GM12892 (cell line): ENCODE measurements around the gene P2RY12. TPM values are rescaled to one million over a fixed set of nuclear protein-coding genes. Genes with fewer than 3 reads are reported as not detected.

Source experiments
- DNase-seq: peaks from one replicate; pipeline ENCODE4 v3.0.0; 2011; ENCODE audit not compliant: insufficient read length
- FAIRE-seq: peaks from 2 replicates; lab custom pipeline; 2011; peaks lifted over from hg19 to GRCh38; lab: Jason Lieb, UNC
- POLR2A ChIP-seq: IDR thresholded peaks from 2 replicates; pipeline ENCODE4 v1.6.1; 2011; ENCODE audit warnings: low read depth, low read length, control low read depth
- POLR2AphosphoS5 ChIP-seq: IDR thresholded peaks from 2 replicates; pipeline ENCODE4 v1.6.1; 2011; ENCODE audit warnings: low read depth, low read length, control low read depth
- TAF1 ChIP-seq: IDR thresholded peaks from 2 replicates; pipeline ENCODE4 v1.6.1; 2011; ENCODE audit warnings: low read depth, mild to moderate bottlenecking, control low read depth, low read length, borderline replicate concordance
- polyA plus RNA-seq: library from polyadenylated mRNA; unstranded; fragments of >200 nt; gene quantifications from one replicate; pipeline ENCODE4 v1.2.1, GENCODE V29; 2012; ENCODE audit warnings: missing spikeins, inconsistent platforms; ENCODE audit not compliant: missing spikeins

Gene P2RY12
- polyA plus RNA-seq: 0.15 TPM

DNA sequence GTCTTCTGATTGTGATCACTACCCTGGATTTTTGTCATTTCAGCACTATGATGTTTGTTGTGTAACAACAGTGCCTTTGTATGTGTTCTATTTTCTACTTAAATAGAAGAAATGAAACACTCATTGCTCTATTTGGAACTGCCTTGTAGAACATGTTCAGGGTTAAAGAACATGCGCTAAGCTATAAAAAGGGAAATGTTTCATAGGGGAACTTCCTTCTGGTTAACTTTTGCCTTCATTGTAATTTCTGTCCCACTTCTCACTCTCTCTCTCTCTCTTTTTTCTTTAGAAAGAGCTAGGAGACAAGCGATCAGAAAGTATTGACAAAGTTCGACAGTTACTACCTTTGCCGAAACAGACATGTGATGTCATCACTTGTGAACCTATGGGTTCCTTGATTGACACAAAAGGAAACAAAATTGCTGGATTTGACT is at the start of gene P2RY12:
TSS of gene P2RY12 (minus strand) at position 13 of the 434 bp plus-strand sequence. CDS start 45,908 bp downstream, outside the sequence.
- peak; percentile 67 for FAIRE-seq
- no peak for TF ChIP-seq TAF1
- TF ChIP-seq POLR2AphosphoS5: no peak
- TF ChIP-seq POLR2A: no peak

DNA sequence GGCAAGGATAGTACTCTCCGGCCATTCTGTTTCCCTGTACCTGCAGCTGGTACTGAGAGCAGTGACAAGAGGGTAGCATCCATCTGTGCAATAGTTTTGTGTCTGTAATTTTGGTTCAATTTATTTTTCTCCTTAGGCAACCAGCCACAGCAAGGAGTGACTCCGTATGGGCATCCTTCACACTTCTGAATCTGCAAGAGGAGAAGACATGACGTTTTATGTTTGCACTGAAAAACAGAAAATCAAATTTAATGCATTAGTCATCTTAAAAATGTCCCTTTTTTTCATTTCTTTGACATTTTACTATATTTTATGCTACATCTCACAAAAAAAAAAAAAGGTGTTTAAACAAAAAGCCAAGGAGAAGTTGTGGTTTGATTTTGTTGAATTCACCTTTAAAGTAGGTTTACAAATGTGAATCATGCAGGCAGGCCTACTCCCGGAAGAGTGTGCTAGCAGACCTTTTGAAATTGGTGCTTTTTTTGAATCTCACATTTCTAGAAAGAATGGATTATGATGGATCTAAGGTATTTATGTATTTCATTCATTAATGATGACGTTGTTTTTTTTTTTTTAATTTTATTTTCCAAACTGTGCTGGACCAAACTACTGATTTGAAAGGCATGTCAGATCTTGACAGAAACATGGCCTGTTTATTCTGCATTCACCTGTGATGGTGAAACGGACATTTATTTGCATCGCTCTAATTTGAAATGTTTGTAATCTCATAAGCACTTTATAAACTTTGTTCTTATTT is 48.2 kb upstream of the P2RY12 start:
- DNase-seq (no peak), FAIRE-seq (no peak)
- TF ChIP-seq TAF1 (no peak), POLR2AphosphoS5 (no peak), POLR2A (no peak)

More for the DNA sequence above, at the start of gene P2RY12:
- no peak for DNase-seq

DNA sequence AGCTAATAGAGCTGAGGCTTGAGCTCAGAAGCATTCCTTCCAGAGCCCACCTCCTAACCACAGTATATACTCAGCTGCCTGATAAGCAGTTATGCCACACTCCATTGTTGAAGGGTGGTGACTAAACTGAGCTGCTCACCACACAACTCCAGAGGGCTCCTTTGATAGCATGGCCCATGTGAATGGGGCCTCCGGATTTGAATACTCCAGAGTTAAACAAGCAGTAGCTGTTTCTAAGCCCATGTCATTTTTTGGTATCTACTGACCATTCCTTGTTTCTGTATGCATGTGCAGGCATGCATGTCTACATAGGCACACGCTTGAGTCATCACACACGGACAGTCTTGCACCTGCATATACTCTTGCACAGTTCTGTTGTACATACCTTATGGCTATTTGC is 47.4 kb upstream of the P2RY12 start:
- no peak for DNase-seq
- peak; percentile 24 for FAIRE-seq
- TF ChIP-seq POLR2A: no peak

DNA sequence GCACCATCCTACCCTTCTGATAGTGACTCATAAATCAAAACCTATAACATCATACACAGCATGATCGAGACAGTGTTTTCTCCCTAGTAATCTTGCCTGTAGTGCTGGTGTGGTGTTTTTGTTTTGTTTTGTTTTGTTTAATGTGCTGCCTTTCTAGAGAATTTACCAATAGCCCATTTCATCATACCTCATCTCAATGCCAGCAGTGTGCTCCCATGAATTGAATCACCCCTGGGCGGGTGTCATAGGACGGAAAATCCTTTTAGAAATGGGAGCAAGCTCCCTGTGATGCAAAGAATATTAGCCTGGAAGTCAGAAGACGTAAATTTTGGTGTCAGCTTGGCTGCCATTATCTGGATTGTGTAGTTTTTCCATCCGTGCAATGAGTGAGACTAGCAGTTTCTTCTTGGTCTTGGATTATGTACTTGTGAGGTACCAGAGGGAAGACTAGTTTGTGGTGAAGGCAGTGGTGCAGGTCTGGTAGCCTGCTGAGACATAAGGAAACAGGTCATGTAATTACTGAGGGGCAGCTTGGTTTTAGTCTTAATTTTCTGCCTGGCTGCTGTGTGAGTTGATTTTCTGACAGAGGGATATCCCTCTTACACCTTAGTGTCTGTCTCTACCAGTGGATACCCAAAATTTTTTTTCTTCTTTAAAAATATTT is 46.4 kb upstream of the P2RY12 start:
- peak; percentile 84 for FAIRE-seq
- no peak for TF ChIP-seq POLR2A
- no peak for DNase-seq

DNA sequence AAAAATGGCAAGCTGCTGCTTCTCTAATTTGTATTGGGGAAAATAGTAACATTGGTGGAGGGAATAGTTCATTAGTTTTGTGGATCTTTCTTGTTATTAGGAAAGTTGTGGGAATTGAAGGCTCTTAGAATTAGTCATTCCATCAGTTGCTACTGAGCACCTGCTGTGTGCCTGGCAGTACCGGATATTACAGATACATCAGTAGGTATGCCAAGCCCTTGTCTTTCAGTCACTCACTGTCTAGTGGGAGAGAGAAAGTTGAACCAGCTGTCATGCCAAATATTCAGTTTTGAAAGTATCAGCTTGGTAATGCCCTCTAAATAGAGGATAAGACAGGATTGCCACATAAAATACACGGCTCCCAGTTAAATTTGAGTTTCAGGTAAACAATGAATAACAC is 43.8 kb upstream of the P2RY12 start:
- FAIRE-seq: no peak
- TF ChIP-seq POLR2AphosphoS5 (no peak), POLR2A (no peak), TAF1 (no peak)

DNA sequence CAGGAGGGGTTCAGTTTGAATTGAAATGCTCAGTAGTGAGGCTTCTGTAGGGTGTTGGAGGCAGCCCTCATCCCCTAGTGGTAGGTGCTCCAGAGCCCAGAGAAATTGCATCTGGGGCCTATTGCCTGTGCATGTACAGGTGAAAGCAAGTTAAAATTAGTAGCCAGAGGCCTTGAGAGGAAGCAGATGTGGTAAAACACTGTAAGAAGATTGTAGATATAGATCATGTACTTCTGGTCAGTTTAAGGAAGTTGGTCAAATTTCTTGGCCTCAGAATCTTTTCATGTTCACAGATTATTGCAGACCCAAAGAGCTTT is 41.7 kb upstream of the P2RY12 start:
- no peak for DNase-seq
- no peak for TF ChIP-seq POLR2AphosphoS5
- TF ChIP-seq TAF1: no peak
- no peak for TF ChIP-seq POLR2A
- FAIRE-seq: no peak

More for the DNA sequence above, 43.8 kb upstream of the P2RY12 start:
- no peak for DNase-seq

DNA sequence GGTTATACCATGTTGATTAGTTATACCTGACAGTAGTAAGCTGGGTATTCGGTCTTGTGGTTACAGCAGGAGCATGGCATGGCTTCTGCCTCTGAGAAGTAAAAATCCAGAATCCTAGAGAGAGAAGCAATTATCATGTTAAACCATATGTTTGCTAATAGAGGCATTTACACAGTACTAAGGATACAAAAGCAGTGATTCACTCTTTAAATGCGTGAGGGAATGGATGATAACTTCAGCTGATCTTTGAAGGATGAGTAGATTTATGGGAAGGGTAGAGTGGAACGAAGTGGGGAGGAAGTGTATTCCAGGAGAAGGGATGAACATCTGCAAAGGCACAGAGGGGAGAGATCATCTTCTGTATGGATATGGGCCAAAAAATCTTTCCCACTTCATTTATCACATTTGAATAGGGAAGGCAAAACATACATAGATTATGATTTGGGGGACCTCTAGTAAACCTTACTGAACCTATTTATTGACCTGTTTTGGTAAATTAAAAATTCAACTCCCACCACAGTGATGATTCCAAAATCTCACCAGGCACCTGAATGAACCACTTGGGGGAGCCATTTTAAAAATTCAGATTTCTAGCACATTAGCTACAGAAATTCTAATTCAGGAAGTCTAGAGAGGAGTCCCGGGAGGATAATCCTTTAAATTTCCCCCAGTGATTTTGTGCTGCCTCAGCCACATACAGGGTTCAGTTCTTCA is 41.2 kb upstream of the P2RY12 start:
- FAIRE-seq: no peak
- TF ChIP-seq POLR2AphosphoS5 (no peak), POLR2A (no peak), TAF1 (no peak)
- DNase-seq: no peak

DNA sequence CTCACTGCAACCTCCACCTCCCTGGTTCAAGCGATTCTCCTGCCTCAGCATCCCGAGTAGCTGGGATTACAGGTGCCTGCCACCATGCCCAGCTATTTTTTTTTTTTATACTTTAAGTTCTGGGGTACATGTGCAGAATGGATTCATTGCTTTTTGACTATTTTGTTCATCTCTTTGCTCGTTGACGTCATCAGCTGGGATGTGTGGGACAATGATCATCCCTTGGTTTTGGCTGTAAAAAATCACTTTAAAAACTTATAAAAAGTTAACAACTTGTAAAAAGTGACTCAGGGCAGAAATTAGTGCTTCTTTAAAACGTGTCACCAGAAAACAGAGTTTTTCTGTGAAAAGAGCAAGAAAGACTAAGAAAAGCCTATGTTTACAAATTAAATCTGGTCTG is 38.5 kb upstream of the P2RY12 start:
- DNase-seq (no peak), FAIRE-seq (no peak)
- no peak for TF ChIP-seq TAF1
- TF ChIP-seq POLR2AphosphoS5: no peak
- TF ChIP-seq POLR2A: no peak

DNA sequence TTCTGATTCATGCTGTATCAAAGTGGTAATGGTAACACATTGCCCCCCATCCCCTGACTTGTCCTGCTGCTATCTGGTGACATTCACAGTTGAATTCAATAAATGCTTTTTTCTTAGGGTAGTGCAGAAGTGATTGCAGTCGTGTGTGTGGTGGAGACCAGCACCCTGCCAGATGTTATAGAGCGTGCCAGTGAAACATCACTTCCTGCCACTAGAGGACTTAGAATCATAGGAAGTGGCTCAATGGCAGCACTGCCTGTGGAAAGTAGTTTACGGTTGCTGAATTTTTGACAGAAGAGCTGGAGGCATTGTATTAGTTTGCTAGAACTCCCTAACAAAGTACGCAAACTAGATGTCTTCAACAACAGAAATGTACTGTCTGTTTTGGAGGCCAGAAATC is 37.4 kb upstream of the P2RY12 start:
- FAIRE-seq (no peak), DNase-seq (no peak)
- TF ChIP-seq TAF1 (no peak), POLR2AphosphoS5 (no peak), POLR2A (no peak)

DNA sequence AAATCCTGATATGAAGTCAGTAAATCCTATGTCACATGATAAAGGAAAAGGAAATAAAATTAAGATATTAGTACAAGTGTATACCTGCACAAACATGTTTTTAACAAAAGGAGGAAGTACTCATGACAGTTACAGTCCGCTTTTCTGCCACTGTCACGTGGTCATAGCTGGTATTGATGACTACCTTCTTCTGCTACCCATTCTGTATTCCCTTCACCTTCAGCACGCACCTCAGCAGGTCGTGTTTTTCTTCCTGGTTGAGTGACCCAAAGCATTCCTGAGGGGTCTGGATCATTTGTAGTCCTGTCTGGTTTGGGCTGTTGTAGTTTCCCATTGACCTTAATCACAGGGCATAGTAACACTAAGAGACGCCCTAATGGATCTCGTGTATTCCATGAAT is 35.3 kb upstream of the P2RY12 start:
- DNase-seq (no peak), FAIRE-seq (no peak)
- TF ChIP-seq POLR2AphosphoS5 (no peak), POLR2A (no peak), TAF1 (no peak)

DNA sequence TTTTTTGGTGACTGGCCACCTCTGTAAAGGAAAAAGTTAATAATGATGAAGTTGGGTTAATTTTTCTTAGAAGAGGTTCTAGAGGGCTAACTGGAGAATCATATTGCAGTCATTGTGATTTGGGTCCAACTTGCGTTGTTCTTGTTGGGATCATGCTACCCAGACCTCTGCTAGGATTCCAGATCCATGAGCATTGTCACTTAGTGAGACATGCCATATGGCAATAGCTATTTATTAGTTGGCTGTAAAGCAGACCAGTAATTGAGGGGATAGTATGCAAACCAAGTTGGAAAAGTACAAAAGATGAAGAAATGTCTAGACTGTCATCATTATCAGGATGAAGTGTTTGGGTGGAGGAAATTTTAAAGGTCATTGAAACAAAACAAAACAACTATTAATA is 30.7 kb upstream of the P2RY12 start:
- no peak for FAIRE-seq
- DNase-seq: no peak
- TF ChIP-seq TAF1 (no peak), POLR2A (no peak), POLR2AphosphoS5 (no peak)
